Astrocyte of the cerebellum (primary cell): Measurements from ENCODE around the gene TASP1.

Experiments
- DNase-seq: peaks from one replicate; pipeline ENCODE4 v3.0.0-alpha.2; 2011; ENCODE audit warnings: low read depth
- H3K4me3 ChIP-seq: 2 replicates; pipeline ENCODE4 v1.5.1; 2011; ENCODE audit warnings: mild to moderate bottlenecking, low read depth, low read length, moderate library complexity
- in situ Hi-C: cut with HindIII; loops from 2 replicates; pipeline ENCODE4 v1.10.0; 2017; ENCODE audit warnings: low sequenced_read_pairs
- TF ChIP-seq, protein P1 (sequence below): IDR thresholded peaks from 2 replicates; pipeline ENCODE4 v1.5.1; 2012; ENCODE audit warnings: low read length, low read depth, moderate library complexity, mild to moderate bottlenecking; ENCODE audit errors: missing control alignments

TASP1 gene

DNA sequence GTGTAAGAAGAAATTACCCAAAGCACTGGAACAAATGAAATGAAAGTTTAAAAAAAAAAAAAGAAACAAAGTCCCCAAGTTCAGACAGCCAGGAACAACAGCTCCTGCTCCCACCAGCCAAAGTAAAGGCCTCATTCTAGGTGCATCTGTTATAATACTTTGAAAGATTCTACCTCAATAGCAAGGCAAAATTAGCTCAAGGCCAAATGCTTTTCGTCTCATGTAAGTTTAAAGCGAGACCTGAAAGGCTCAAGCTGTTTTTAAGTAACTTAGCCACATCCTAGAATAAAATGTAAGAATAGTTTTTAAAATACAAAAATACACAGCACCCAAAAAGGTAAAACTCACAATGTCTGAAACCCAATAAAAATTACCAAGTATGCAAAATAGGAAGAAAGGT lies 64.7 kb downstream of the TASP1 start:
- no peak for DNase-seq
- no peak overlapping the region for H3K4me3 ChIP-seq
- in situ Hi-C loops = no loop called here
- TF ChIP-seq, protein P1, sequence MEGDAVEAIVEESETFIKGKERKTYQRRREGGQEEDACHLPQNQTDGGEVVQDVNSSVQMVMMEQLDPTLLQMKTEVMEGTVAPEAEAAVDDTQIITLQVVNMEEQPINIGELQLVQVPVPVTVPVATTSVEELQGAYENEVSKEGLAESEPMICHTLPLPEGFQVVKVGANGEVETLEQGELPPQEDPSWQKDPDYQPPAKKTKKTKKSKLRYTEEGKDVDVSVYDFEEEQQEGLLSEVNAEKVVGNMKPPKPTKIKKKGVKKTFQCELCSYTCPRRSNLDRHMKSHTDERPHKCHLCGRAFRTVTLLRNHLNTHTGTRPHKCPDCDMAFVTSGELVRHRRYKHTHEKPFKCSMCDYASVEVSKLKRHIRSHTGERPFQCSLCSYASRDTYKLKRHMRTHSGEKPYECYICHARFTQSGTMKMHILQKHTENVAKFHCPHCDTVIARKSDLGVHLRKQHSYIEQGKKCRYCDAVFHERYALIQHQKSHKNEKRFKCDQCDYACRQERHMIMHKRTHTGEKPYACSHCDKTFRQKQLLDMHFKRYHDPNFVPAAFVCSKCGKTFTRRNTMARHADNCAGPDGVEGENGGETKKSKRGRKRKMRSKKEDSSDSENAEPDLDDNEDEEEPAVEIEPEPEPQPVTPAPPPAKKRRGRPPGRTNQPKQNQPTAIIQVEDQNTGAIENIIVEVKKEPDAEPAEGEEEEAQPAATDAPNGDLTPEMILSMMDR = no peak

DNA sequence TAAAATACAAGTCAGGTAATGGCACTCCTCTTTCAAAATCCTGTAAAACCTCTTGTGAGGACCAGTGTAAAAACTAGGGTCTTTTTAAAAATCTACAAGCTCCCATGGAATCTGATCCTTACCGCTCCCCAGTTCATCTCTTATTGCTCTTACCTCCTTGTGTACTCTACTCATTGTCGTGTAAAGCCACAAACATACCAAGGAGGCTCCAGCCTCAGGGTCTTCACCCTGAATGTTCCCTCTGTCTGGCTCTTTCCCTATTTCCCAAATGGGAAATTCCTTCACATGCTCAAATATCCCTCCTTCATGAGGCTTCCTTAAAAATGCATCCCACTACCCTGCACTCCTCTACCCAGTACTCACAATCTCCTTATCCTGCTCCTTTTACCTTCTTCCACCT lies 67.1 kb downstream of the TASP1 start:
- DNase-seq = no peak
- TF ChIP-seq, protein P1 = no peak
- in situ Hi-C loops = no loop called here
- H3K4me3 ChIP-seq = no peak overlapping the region

DNA sequence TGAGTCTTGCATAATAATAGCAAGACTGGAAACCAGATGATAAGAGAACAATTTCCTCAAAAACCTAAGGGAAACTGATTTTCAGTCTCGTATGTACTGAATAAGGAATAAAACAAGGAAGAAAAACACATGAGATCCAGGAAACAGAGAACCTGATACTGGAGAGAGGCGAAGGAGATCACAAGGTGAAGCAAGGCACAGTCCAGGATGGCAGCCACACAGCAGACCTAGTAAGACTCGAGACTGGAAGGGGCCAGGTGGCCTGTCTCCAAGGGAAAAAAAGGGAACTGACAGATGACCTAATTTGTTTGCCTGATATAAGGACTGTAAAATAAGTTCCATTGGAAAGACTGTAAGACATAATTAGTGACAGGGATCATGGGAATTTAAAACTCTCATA lies 71.1 kb downstream of the TASP1 start:
- in situ Hi-C loops = no loop called here
- TF ChIP-seq, protein P1 = no peak
- DNase-seq = no peak
- no peak overlapping the region for H3K4me3 ChIP-seq

DNA sequence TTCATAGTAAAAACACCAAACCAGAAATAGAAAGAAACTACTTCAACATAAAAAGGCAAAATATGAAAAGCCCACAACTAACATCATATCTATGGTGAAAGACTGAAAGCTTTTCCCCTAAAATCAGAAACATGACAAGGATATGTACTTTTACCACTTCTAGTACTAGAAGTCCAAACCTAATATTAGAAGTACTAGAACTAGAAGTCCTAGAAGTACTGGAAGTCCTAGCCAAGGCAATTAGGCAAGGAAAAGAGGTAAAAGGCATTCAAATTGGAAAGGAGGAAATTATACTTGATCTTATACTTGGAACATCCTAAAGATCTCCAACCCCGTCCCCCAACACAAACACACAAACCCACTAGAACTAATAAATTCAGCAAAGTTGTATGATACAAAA lies 74.9 kb downstream of the TASP1 start:
- TF ChIP-seq, protein P1 = no peak
- in situ Hi-C loops = no loop called here
- no peak overlapping the region for H3K4me3 ChIP-seq
- no peak for DNase-seq

DNA sequence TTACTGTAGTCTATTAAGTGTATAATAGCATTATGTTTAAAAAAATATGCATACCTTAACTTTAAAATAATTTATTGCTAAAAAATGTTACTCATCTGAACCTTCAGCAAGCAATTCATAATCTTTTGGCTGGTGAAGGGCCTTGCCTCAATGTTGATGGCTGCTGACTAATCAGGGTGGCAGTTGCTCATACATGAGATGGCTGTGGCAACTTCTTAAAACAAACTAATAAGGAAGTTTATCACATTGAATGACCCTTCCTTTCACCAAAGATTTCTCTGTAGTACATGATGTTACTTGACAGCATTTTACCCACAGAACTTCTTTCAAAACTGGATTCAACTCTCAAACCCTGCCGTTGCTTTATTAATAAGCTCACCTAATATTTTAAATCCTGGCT lies 84.0 kb downstream of the TASP1 start:
- no peak for DNase-seq
- TF ChIP-seq, protein P1 = no peak
- in situ Hi-C loops = no loop called here
- no peak overlapping the region for H3K4me3 ChIP-seq

DNA sequence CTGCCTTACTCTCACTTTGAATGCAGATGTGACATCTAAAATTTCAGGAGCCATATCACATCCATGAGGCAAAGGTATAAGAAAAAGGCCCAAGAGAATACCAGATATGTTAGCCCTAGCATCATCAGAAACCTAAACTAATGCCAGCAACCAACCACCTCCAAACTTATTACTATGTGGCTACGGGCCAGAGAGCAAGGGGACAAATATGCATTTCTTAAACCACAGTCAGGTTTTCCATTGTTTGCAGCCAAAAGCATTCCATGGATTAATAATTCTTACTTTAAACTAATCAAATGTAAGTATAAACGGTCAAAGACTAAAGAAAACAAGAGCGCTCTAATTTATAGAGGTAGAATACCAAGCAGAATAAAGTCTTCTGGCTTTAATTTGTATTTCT lies 84.7 kb downstream of the TASP1 start:
- no peak overlapping the region for H3K4me3 ChIP-seq
- in situ Hi-C loops = no loop called here
- peak; percentile 69 for DNase-seq
- TF ChIP-seq, protein P1 = no peak

DNA sequence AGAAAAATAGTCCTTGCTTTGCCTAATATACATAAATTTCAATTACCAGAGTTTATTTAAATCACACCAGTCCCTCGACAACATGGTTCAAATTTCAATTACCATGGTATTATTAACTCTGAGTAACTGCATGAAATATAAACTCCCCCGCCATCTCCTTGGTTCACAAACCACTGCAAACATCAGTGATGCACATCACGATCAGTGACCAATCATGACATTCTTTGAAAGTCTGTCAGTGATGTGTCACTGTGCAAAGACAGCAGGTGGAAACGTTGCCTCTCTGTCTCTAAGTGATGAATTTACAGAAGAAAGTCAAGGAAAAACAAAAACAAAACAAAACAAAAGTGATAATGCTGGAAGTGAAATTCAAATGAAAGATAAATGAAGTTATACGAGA lies 86.7 kb downstream of the TASP1 start:
- no peak for DNase-seq
- in situ Hi-C loops = no loop called here
- H3K4me3 ChIP-seq = no peak overlapping the region
- TF ChIP-seq, protein P1 = no peak
